Breast epithelium (tissue), 4 donors: ENCODE measurements around the gene EN1. TPM values are rescaled to one million over a fixed set of nuclear protein-coding genes. Genes with fewer than 3 reads are reported as not detected.

Experiments used
- DNase-seq, 2 donors: peaks; one replicate each; pipeline ENCODE4 v3.0.0-alpha.2; 2019; ENCODE audit warnings: low spot score in 2 of 2
- H3K27ac ChIP-seq, 2 donors: fragments of 200-600 bp; sonication (generic) in 1 of 2; one replicate each; pipeline ENCODE4 v1.5.1; 2016 to 2019; ENCODE audit warnings: mild to moderate bottlenecking in 1 of 2
- H3K27me3 ChIP-seq, 2 donors: fragments of 200-600 bp; sonication (generic) in 1 of 2; one replicate each; pipeline versions ENCODE4 v1.5.1 to v1.6.0; 2017 to 2019; ENCODE audit warnings: control low read depth in 1 of 2, mild to moderate bottlenecking in 1 of 2
- H3K36me3 ChIP-seq: fragments of 200-600 bp; one replicate; pipeline ENCODE4 v1.5.1; 2019
- H3K4me1 ChIP-seq, 2 donors: fragments of 200-600 bp; sonication (generic); one replicate each; pipeline ENCODE4 v1.5.1; 2016 to 2019; ENCODE audit warnings: control low read depth in 1 of 2
- H3K4me3 ChIP-seq, 3 donors: fragments of 200-600 bp; sonication (generic); 1 replicate in 2 of 3; 2 replicates in 1 of 3; pipeline ENCODE4 v1.5.1; 2016 to 2019; ENCODE audit warnings: mild to moderate bottlenecking in 3 of 3, moderate library complexity in 2 of 3
- H3K9me3 ChIP-seq, 2 donors: fragments of 200-600 bp; sonication (generic) in 1 of 2; one replicate each; pipeline ENCODE4 v1.5.1; 2016 to 2019; ENCODE audit warnings: control low read depth in 1 of 2
- CTCF ChIP-seq, 3 donors: fragments of 450-650 bp; IDR thresholded peaks; one replicate each; pipeline ENCODE4 v1.5.1; 2016 to 2017; ENCODE audit warnings: antibody characterized with exemption in 3 of 3, mild to moderate bottlenecking in 3 of 3, moderate library complexity in 3 of 3
- POLR2A ChIP-seq: fragments of 450-650 bp; IDR thresholded peaks from one replicate; pipeline ENCODE4 v1.6.1; 2016; ENCODE audit warnings: antibody characterized with exemption, mild to moderate bottlenecking, moderate library complexity
- POLR2AphosphoS5 ChIP-seq, 3 donors: sonication (generic); formaldehyde crosslinking; IDR thresholded peaks; one replicate each; pipeline ENCODE4 v1.6.1; 2017; ENCODE audit warnings: antibody characterized with exemption in 3 of 3
- intact Hi-C: fragments of 100-400 bp; cut with DNase I; formaldehyde crosslinking; loops from one replicate; pipeline ENCODE4 v1.15.1; 2023; ENCODE audit warnings: low total_unique reads
- total RNA-seq, 3 donors: library from RNA; depleted of rRNA; stranded (reverse); fragments of >200 nt; gene quantifications; one replicate each; pipeline ENCODE4 v1.1.0, GENCODE V29; 2016

Gene EN1
- total RNA-seq, 3 donors from 2014 or later = 0.29 to 6.4 (median 1.6) TPM

- no peak for DNase-seq
- peaks cover 2 to 96% of the 10 kb centered on the region in 2 donors for H3K27me3 ChIP-seq
- peak overlapping the region; percentile 52 to 63 (median 58) for H3K4me3 ChIP-seq
- H3K4me1 ChIP-seq = peaks cover 0 to 11% of the 10 kb centered on the region in 2 donors
- no peaks in the 10 kb centered on the region for H3K36me3 ChIP-seq
- peak overlapping the region in 1 of 2 donors; percentile 71 for H3K27ac ChIP-seq
- no peaks in the 10 kb centered on the region for H3K9me3 ChIP-seq
- TF ChIP-seq CTCF (IDR thresholded peaks at IDR 0.05) (no peak), POLR2AphosphoS5 (IDR thresholded peaks at IDR 0.05) (no peak), POLR2A (no peak)
- intact Hi-C loops = no loop called here
Observed at GRCh38 chr2:118845522-118846441, 1.7 kb downstream of the EN1 start.

GRCh38 chr2:118845005-118845521 is 2.4 kb downstream of the EN1 start:
- Histone ChIP-seq H3K27me3 (peaks cover 2 to 96% of the 10 kb centered on the region in 2 donors), H3K27ac (peak overlapping the region in 1 of 2 donors; percentile 66), H3K9me3 (no peaks in the 10 kb centered on the region), H3K4me3 (peak overlapping the region in 2 of 3 donors; percentile 58 to 63), H3K36me3 (no peaks in the 10 kb centered on the region), H3K4me1 (peaks cover 0 to 11% of the 10 kb centered on the region in 2 donors)
- TF ChIP-seq POLR2A (no peak), POLR2AphosphoS5 (IDR thresholded peaks at IDR 0.05) (no peak), CTCF (IDR thresholded peaks at IDR 0.05) (no peak)
- DNase-seq = no peak
- intact Hi-C loops = no loop called here

- Histone ChIP-seq H3K27ac (peak overlapping the region in 1 of 2 donors; percentile 66), H3K4me1 (peaks cover 0 to 11% of the 10 kb centered on the region in 2 donors), H3K27me3 (peaks cover under 1 to 96% of the 10 kb centered on the region in 2 donors), H3K9me3 (no peaks in the 10 kb centered on the region), H3K4me3 (peak overlapping the region in 2 of 3 donors; percentile 58 to 63), H3K36me3 (no peaks in the 10 kb centered on the region)
- TF ChIP-seq POLR2AphosphoS5 (IDR thresholded peaks at IDR 0.05) = no peak
- TF ChIP-seq CTCF (IDR thresholded peaks at IDR 0.05) = no peak
- intact Hi-C loops = no loop called here
- DNase-seq = no peak
Observed at GRCh38 chr2:118844261-118845004, 3.0 kb downstream of the EN1 start.

- Histone ChIP-seq H3K36me3 (no peaks in the 10 kb centered on the region), H3K4me1 (peaks cover 0 to 11% of the 10 kb centered on the region in 2 donors), H3K27me3 (peaks cover 0 to 95% of the 10 kb centered on the region in 2 donors), H3K9me3 (no peaks in the 10 kb centered on the region), H3K4me3 (peak overlapping the region in 2 of 3 donors; percentile 49 to 57), H3K27ac (no peak overlapping the region)
- intact Hi-C loops = no loop called here
- no peak for DNase-seq
- no peak for TF ChIP-seq POLR2AphosphoS5 (IDR thresholded peaks at IDR 0.05)
- TF ChIP-seq CTCF (IDR thresholded peaks at IDR 0.05) = no peak
- no peak for TF ChIP-seq POLR2A
Observed at GRCh38 chr2:118843483-118844132, 3.8 kb downstream of the EN1 start.
